Keratinocyte (primary cell): ENCODE data around the gene MEAK7. TPM values are rescaled to one million over a fixed set of nuclear protein-coding genes. Genes with fewer than 3 reads are reported as not detected.

ENCODE experiments used
- DNase-seq: peaks from one replicate; pipeline ENCODE4 v3.0.0-alpha.2; 2011; ENCODE audit warnings: low read depth, missing footprints, low spot score
- FAIRE-seq: peaks from 2 replicates; lab custom pipeline; 2011; peaks lifted over from hg19 to GRCh38; lab: Jason Lieb, UNC
- H2AFZ ChIP-seq: 2 replicates; pipeline ENCODE4 v1.6.0; 2012; ENCODE audit warnings: low read length, control low read depth, inconsistent platforms; ENCODE audit not compliant: control insufficient read depth
- H3K27ac ChIP-seq: 2 replicates; pipeline ENCODE4 v1.5.1; 2011; ENCODE audit warnings: low read length; ENCODE audit not compliant: control insufficient read depth, insufficient read depth
- H3K27me3 ChIP-seq: 3 replicates; pipeline ENCODE4 v1.6.0; 2011; ENCODE audit warnings: low read length; ENCODE audit not compliant: control insufficient read depth, insufficient read depth; ENCODE audit errors: extremely low read depth
- H3K36me3 ChIP-seq, 2 experiments: 2 replicates in 1 of 2; 3 replicates in 1 of 2; pipeline ENCODE4 v1.5.1; 2011; ENCODE audit warnings: low read length in 2 of 2, mild to moderate bottlenecking in 1 of 2; ENCODE audit not compliant: control insufficient read depth in 2 of 2, insufficient read depth in 2 of 2; ENCODE audit errors: extremely low read depth in 1 of 2
- H3K4me1 ChIP-seq: 3 replicates; pipeline ENCODE4 v1.5.1; 2011; ENCODE audit warnings: low read length; ENCODE audit not compliant: control insufficient read depth, insufficient read depth; ENCODE audit errors: extremely low read depth
- H3K4me2 ChIP-seq: 3 replicates; pipeline ENCODE4 v1.6.0; 2011; ENCODE audit warnings: low read depth, low read length; ENCODE audit not compliant: control insufficient read depth, insufficient read depth; ENCODE audit errors: extremely low read depth
- H3K4me3 ChIP-seq, 3 experiments: fragments of 200-600 bp in 1 of 3; sonication (generic) in 1 of 3; 2 replicates in 2 of 3; 3 replicates in 1 of 3; pipeline ENCODE4 v1.5.1; 2011 to 2016; ENCODE audit warnings: low read length in 3 of 3, mild to moderate bottlenecking in 3 of 3, control low read depth in 2 of 3, inconsistent platforms in 1 of 3, low read depth in 1 of 3, mixed read lengths in 1 of 3, mixed run types in 1 of 3, moderate library complexity in 1 of 3; ENCODE audit not compliant: control insufficient read depth in 2 of 3, insufficient read depth in 2 of 3; ENCODE audit errors: extremely low read depth in 1 of 3
- H3K79me2 ChIP-seq: 2 replicates; pipeline ENCODE4 v1.6.0; 2012; ENCODE audit warnings: low read length; ENCODE audit not compliant: control insufficient read depth, insufficient read depth
- H3K9ac ChIP-seq: 3 replicates; pipeline ENCODE4 v1.6.0; 2011; ENCODE audit warnings: low read length; ENCODE audit not compliant: control insufficient read depth, insufficient read depth; ENCODE audit errors: extremely low read depth
- H3K9me1 ChIP-seq: 3 replicates; pipeline ENCODE4 v1.6.0; 2011; ENCODE audit warnings: low read length; ENCODE audit not compliant: control insufficient read depth, insufficient read depth; ENCODE audit errors: extremely low read depth
- H3K9me3 ChIP-seq: 2 replicates; pipeline ENCODE4 v1.5.1; 2012; ENCODE audit warnings: low read depth, low read length; ENCODE audit not compliant: control insufficient read depth
- H4K20me1 ChIP-seq: 3 replicates; pipeline ENCODE4 v1.6.0; 2011; ENCODE audit warnings: low read length; ENCODE audit not compliant: control insufficient read depth, insufficient read depth; ENCODE audit errors: extremely low read depth
- CTCF ChIP-seq, 3 experiments: IDR thresholded peaks in 1 of 3; conservative IDR thresholded peaks in 1 of 3; optimal IDR thresholded peaks in 1 of 3; 2 replicates in 2 of 3; 3 replicates in 1 of 3; pipeline versions ENCODE3 to v1.5.1; 2011; ENCODE audit warnings: low read length in 3 of 3, mild to moderate bottlenecking in 3 of 3, moderate library complexity in 2 of 3, control low read depth in 1 of 3, inconsistent platforms in 1 of 3; ENCODE audit not compliant: insufficient read depth in 2 of 3; ENCODE audit errors: extremely low read depth in 1 of 3
- EZH2 ChIP-seq: IDR thresholded peaks from one replicate; pipeline ENCODE4 v1.6.1; 2012; ENCODE audit warnings: inconsistent platforms, mild to moderate bottlenecking, low read length, moderate library complexity
- dilution Hi-C: fragments of 300-500 bp; cut with MboI; formaldehyde crosslinking; loops from one replicate; pipeline ENCODE4 v1.7.0; 2020; ENCODE audit warnings: low sequenced_read_pairs; ENCODE audit not compliant: extremely low pct_ligation_motif_present
- polyA plus RNA-seq, 5 experiments: library from polyadenylated mRNA; depleted of rRNA in 3 of 5; stranded (reverse) in 3 of 5; stranded (forward) in 1 of 5; unstranded in 1 of 5; fragments of >200 nt; gene quantifications; 1 replicate in 1 of 5; 2 replicates in 3 of 5; 3 replicates in 1 of 5; pipeline versions ENCODE4 v1.2.1 to v1.2.3, GENCODE V29; 2011 to 2012; ENCODE audit warnings: missing spikeins in 2 of 5, low read depth in 1 of 5, low replicate concordance in 1 of 5

Gene MEAK7
- polyA plus RNA-seq, 1 donor (not counting 4 experiments of a cell fraction or from before 2014, with no cell fraction given), result 81.0 TPM

- FAIRE-seq, result peak; percentile 13
- no peak overlapping the region for H2AFZ ChIP-seq
- peaks cover 22 to 40% of the 10 kb centered on the region in 2 experiments for H3K36me3 ChIP-seq
- no peak overlapping the region for H3K4me3 ChIP-seq
- TF ChIP-seq CTCF (optimal IDR thresholded peaks at IDR 0.05 in 1 of 3, IDR thresholded peaks at IDR 0.05 in 1 of 3, conservative IDR thresholded peaks at IDR 0.05 in 1 of 3; ENCODE audit: extremely low read depth in 1 of 3, insufficient read depth in 2 of 3, low read length in 3 of 3), result no peak
- TF ChIP-seq EZH2, result no peak
- H3K79me2 ChIP-seq, result peaks cover 26% of the 10 kb centered on the region
- peak; percentile 9 for DNase-seq
- peaks cover 3% of the 10 kb centered on the region for H4K20me1 ChIP-seq
- dilution Hi-C loops, result no loop called here
- no peak overlapping the region for H3K9ac ChIP-seq
- no peaks in the 10 kb centered on the region for H3K27me3 ChIP-seq
- H3K9me3 ChIP-seq, result no peaks in the 10 kb centered on the region
- H3K4me1 ChIP-seq, result no peaks in the 10 kb centered on the region
- H3K4me2 ChIP-seq, result no peak overlapping the region
- no peak overlapping the region for H3K27ac ChIP-seq
- no peaks in the 10 kb centered on the region for H3K9me1 ChIP-seq
Measured at GRCh38 chr16:84467256-84467655, 37.2 kb downstream of the MEAK7 start.

- Histone ChIP-seq H3K4me3 (no peak overlapping the region), H3K4me1 (no peaks in the 10 kb centered on the region), H3K9me1 (no peaks in the 10 kb centered on the region), H4K20me1 (peaks cover 3% of the 10 kb centered on the region), H3K4me2 (no peak overlapping the region), H3K79me2 (peaks cover 21% of the 10 kb centered on the region), H2AFZ (no peak overlapping the region), H3K36me3 (peaks cover 23 to 39% of the 10 kb centered on the region in 2 experiments), H3K27me3 (no peaks in the 10 kb centered on the region), H3K27ac (no peak overlapping the region), H3K9me3 (no peaks in the 10 kb centered on the region), H3K9ac (no peak overlapping the region)
- TF ChIP-seq CTCF (optimal IDR thresholded peaks at IDR 0.05 in 1 of 3, IDR thresholded peaks at IDR 0.05 in 1 of 3, conservative IDR thresholded peaks at IDR 0.05 in 1 of 3; ENCODE audit: extremely low read depth in 1 of 3, insufficient read depth in 2 of 3, low read length in 3 of 3), result no peak
- no peak for TF ChIP-seq EZH2
- no peak for FAIRE-seq
- dilution Hi-C loops, result no loop called here
- DNase-seq, result no peak
Measured at GRCh38 chr16:84466692-84467091, 37.8 kb downstream of the MEAK7 start.
